Osteoblast (primary cell): ENCODE measurements around the gene ALX3. TPM values are rescaled to one million over a fixed set of nuclear protein-coding genes. Genes with fewer than 3 reads are reported as not detected.

Experiments
- DNase-seq: peaks from one replicate; pipeline ENCODE4 v3.0.0; 2011; ENCODE audit warnings: low spot score, mixed read lengths; ENCODE audit not compliant: insufficient read length; ENCODE audit errors: missing footprints
- H2AFZ ChIP-seq: 2 replicates; pipeline ENCODE4 v1.6.0; 2011; ENCODE audit warnings: mild to moderate bottlenecking, low read length
- H3K27ac ChIP-seq: 2 replicates; pipeline ENCODE4 v1.5.1; 2011; ENCODE audit warnings: mild to moderate bottlenecking, low read depth, low read length, moderate library complexity
- H3K27me3 ChIP-seq: 2 replicates; pipeline ENCODE4 v1.6.0; 2012; ENCODE audit warnings: mild to moderate bottlenecking, control low read depth, inconsistent platforms, low read length, moderate library complexity; ENCODE audit not compliant: insufficient read depth
- H3K36me3 ChIP-seq: 2 replicates; pipeline ENCODE4 v1.5.1; 2011; ENCODE audit warnings: mild to moderate bottlenecking, low read length, control low read depth, moderate library complexity; ENCODE audit not compliant: insufficient read depth
- H3K4me1 ChIP-seq: 2 replicates; pipeline ENCODE4 v1.5.1; 2011; ENCODE audit warnings: mild to moderate bottlenecking, low read length, control low read depth, moderate library complexity; ENCODE audit not compliant: insufficient read depth
- H3K4me2 ChIP-seq: 2 replicates; pipeline ENCODE4 v1.6.0; 2011; ENCODE audit warnings: mild to moderate bottlenecking, low read length; ENCODE audit not compliant: insufficient read depth
- H3K4me3 ChIP-seq: fragments of 200-600 bp; sonication (generic); 3 replicates; pipeline ENCODE4 v1.5.1; 2012; ENCODE audit warnings: mild to moderate bottlenecking, low read length, inconsistent platforms; ENCODE audit not compliant: insufficient read depth
- H3K79me2 ChIP-seq: 2 replicates; pipeline ENCODE4 v1.6.0; 2012; ENCODE audit warnings: mild to moderate bottlenecking, low read length, control low read depth, inconsistent platforms; ENCODE audit not compliant: insufficient read depth
- H3K9me3 ChIP-seq: 2 replicates; pipeline ENCODE4 v1.5.1; 2011; ENCODE audit warnings: low read depth, low read length, control low read depth
- H4K20me1 ChIP-seq: 2 replicates; pipeline ENCODE4 v1.6.0; 2012; ENCODE audit warnings: mild to moderate bottlenecking, low read length, control low read depth; ENCODE audit not compliant: insufficient read depth
- total RNA-seq: library from RNA; depleted of rRNA; stranded (reverse); fragments of >200 nt; gene quantifications from 2 replicates; pipeline ENCODE4 v1.2.3, GENCODE V29; 2012
- TF ChIP-seq, protein P1 (sequence below): IDR thresholded peaks from 2 replicates; pipeline ENCODE4 v1.5.1; 2011; ENCODE audit warnings: mild to moderate bottlenecking, low read depth, low read length, moderate library complexity; ENCODE audit errors: extremely low read depth

ALX3 gene
- total RNA-seq, 1 donor: not detected

DNA sequence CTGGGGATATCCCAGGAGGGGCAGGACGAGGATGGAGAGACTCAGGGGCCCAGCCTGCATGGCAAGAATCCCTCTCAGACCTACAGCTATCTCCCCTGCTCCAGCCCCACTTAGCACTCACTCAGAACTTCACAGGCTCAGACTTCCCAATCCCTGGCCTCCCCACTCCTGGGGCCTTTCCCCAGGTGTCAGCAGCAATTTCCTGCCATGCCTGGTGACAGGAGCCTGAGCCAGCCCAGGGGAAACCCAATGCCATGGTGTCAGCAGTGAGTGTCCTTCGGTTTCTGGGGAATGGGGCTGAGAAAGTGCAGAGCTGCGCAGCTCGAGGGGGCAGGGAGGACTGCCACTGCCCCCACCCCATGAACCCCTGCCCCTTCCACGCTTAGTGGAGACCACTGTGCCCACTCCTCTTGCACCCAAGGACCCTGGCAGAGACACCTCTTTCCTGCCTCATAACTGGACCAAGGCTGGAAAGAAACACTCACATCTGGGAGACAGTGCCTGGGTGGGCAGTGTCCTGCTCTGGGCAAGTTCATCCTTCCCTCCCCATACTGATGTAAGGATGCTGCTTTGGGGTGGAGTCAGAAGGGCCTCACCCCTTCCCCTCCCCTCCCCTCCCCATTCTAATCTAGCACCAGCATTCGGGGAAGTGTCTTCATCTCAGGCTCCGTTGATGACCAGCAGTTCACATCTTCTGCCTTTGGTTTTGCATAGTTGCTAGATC lies 24.6 kb upstream of the ALX3 start:
- Histone ChIP-seq H3K27me3 (peaks cover 28% of the 10 kb centered on the region), H3K4me2 (no peak overlapping the region), H3K4me3 (no peak overlapping the region), H3K36me3 (no peaks in the 10 kb centered on the region), H3K79me2 (no peaks in the 10 kb centered on the region), H3K27ac (no peak overlapping the region), H3K9me3 (no peaks in the 10 kb centered on the region), H2AFZ (no peak overlapping the region), H4K20me1 (no peaks in the 10 kb centered on the region), H3K4me1 (no peaks in the 10 kb centered on the region)
- TF ChIP-seq, protein P1, sequence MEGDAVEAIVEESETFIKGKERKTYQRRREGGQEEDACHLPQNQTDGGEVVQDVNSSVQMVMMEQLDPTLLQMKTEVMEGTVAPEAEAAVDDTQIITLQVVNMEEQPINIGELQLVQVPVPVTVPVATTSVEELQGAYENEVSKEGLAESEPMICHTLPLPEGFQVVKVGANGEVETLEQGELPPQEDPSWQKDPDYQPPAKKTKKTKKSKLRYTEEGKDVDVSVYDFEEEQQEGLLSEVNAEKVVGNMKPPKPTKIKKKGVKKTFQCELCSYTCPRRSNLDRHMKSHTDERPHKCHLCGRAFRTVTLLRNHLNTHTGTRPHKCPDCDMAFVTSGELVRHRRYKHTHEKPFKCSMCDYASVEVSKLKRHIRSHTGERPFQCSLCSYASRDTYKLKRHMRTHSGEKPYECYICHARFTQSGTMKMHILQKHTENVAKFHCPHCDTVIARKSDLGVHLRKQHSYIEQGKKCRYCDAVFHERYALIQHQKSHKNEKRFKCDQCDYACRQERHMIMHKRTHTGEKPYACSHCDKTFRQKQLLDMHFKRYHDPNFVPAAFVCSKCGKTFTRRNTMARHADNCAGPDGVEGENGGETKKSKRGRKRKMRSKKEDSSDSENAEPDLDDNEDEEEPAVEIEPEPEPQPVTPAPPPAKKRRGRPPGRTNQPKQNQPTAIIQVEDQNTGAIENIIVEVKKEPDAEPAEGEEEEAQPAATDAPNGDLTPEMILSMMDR: no peak
- no peak for DNase-seq

DNA sequence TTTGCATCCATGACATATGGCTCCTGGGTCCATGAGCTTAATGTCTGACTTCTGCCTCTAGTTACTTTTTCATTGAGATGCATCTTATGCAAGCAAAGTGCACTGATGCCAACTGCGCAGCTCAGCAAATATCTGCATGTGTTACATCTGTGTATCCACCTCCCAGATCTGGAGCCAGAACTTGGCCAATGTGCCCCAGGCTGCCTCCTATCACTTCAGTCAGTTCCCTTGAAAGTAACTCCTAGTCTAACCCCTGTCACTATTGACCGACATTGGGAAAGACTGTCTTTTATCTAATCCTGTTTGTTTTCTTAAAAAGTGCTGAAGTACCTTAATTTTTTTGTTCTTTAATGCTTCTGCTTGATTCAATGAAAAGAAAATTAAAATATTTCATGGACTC lies 22.5 kb upstream of the ALX3 start:
- H3K27ac ChIP-seq: no peak overlapping the region
- no peaks in the 10 kb centered on the region for H3K79me2 ChIP-seq
- peaks cover 28% of the 10 kb centered on the region for H3K27me3 ChIP-seq
- H3K4me3 ChIP-seq: no peak overlapping the region
- H3K9me3 ChIP-seq: no peaks in the 10 kb centered on the region
- no peak overlapping the region for H3K4me2 ChIP-seq
- no peak overlapping the region for H2AFZ ChIP-seq
- H3K36me3 ChIP-seq: no peaks in the 10 kb centered on the region
- TF ChIP-seq, protein P1: no peak
- no peaks in the 10 kb centered on the region for H4K20me1 ChIP-seq
- no peaks in the 10 kb centered on the region for H3K4me1 ChIP-seq
- DNase-seq: no peak

DNA sequence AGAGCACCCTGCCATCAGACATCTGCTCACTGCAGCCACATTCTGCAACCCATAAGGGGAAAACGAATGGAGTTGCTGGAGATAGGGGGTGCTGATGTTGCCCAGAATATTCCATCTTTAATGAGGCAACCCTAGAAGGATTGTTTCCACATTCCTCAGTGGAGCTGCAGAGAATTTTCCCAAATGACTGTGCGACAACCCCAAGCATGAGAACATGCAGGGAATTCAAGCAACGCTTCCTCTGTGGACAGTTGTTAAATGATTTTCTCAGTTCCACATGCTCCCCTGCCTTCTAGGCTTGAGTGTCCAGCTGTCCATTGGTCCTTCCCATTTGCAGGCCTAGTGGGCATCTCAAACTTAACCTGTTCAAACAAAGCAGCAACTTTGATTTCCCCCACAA lies 21.3 kb upstream of the ALX3 start:
- Histone ChIP-seq H3K79me2 (no peaks in the 10 kb centered on the region), H3K27me3 (peaks cover 37% of the 10 kb centered on the region), H3K27ac (no peak overlapping the region), H3K36me3 (no peaks in the 10 kb centered on the region), H4K20me1 (no peaks in the 10 kb centered on the region), H3K4me2 (no peak overlapping the region), H2AFZ (no peak overlapping the region), H3K4me1 (no peaks in the 10 kb centered on the region), H3K4me3 (no peak overlapping the region), H3K9me3 (no peaks in the 10 kb centered on the region)
- no peak for DNase-seq
- TF ChIP-seq, protein P1: no peak

DNA sequence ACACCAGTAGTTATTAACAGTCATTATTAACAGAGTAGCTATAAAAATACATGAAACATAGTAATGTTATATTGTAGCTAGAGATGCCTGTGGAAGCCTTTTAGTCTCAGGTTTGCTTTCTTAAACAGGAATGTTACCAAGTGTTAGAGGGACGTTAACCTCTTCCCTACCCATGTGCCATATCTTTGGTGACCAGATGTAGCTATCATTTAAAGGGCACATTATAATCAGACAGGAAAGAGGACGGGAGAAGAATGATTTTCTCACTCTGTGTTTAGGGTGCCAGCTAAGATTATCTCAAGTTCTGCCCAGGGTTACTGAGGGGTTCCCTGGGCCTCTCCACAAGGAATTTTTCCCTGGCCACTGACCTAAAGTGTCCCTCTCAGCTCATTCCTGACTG lies 20.9 kb upstream of the ALX3 start:
- Histone ChIP-seq H3K4me3 (no peak overlapping the region), H2AFZ (no peak overlapping the region), H4K20me1 (no peaks in the 10 kb centered on the region), H3K27me3 (peaks cover 41% of the 10 kb centered on the region), H3K36me3 (no peaks in the 10 kb centered on the region), H3K79me2 (no peaks in the 10 kb centered on the region), H3K9me3 (no peaks in the 10 kb centered on the region), H3K27ac (no peak overlapping the region), H3K4me1 (no peaks in the 10 kb centered on the region), H3K4me2 (no peak overlapping the region)
- TF ChIP-seq, protein P1: no peak
- DNase-seq: no peak
